GM12878 (cell line): ENCODE results near the gene NBPF3. TPM values are rescaled to one million over a fixed set of nuclear protein-coding genes. Genes with fewer than 3 reads are reported as not detected.

ENCODE experiments used
- CREM ChIP-seq: IDR thresholded peaks from 2 replicates; pipeline ENCODE4 v1.6.1; 2014; ENCODE audit warnings: antibody characterized with exemption, low read depth
- ELK1 ChIP-seq: IDR thresholded peaks from 2 replicates; pipeline ENCODE4 v1.6.1; 2012; ENCODE audit warnings: low read depth, low read length, improper control_type of control experiment
- ETV6 ChIP-seq, 2 experiments: fragments of 450-650 bp in 1 of 2; IDR thresholded peaks in 1 of 2; conservative IDR thresholded peaks in 1 of 2; 2 replicates each; pipeline ENCODE4 v1.6.1; 2014; ENCODE audit warnings: antibody characterized with exemption in 1 of 2, borderline replicate concordance in 1 of 2, low read depth in 1 of 2, mild to moderate bottlenecking in 1 of 2, moderate library complexity in 1 of 2
- MEF2B ChIP-seq: fragments of 450-650 bp; IDR thresholded peaks from 2 replicates; pipeline ENCODE4 v1.6.1; 2018; ENCODE audit warnings: mild to moderate bottlenecking, moderate library complexity; ENCODE audit not compliant: partially characterized antibody, poor library complexity, severe bottlenecking
- NFYB ChIP-seq: IDR thresholded peaks from 2 replicates; pipeline ENCODE4 v1.6.1; 2011; ENCODE audit warnings: low read depth, mild to moderate bottlenecking, low read length, improper control_type of control experiment, moderate library complexity; ENCODE audit not compliant: insufficient read depth
- NR2F1 ChIP-seq: fragments of 450-650 bp; conservative IDR thresholded peaks from 2 replicates; pipeline ENCODE4 v1.6.1; 2017; ENCODE audit warnings: mild to moderate bottlenecking
- NRF1 ChIP-seq: conservative IDR thresholded peaks from 2 replicates; pipeline ENCODE4 v1.6.1; 2011; ENCODE audit warnings: mild to moderate bottlenecking, low read depth, low read length, improper control_type of control experiment
- PAX8 ChIP-seq: fragments of 450-650 bp; IDR thresholded peaks from 2 replicates; pipeline ENCODE4 v1.6.1; 2017; ENCODE audit warnings: mild to moderate bottlenecking, moderate library complexity
- PML ChIP-seq: IDR thresholded peaks from 2 replicates; pipeline ENCODE4 v1.6.1; 2012; ENCODE audit warnings: low read length, inconsistent platforms
- RELA ChIP-seq: fragments of 450-650 bp; IDR thresholded peaks from 2 replicates; pipeline ENCODE4 v1.8.0; 2014; ENCODE audit warnings: borderline replicate concordance; ENCODE audit not compliant: partially characterized antibody
- TCF3 ChIP-seq: IDR thresholded peaks from 2 replicates; pipeline ENCODE4 v1.6.1; 2012; ENCODE audit warnings: low read depth, mild to moderate bottlenecking, low read length, borderline replicate concordance; ENCODE audit not compliant: insufficient read depth
- WRNIP1 ChIP-seq: IDR thresholded peaks from 2 replicates; pipeline ENCODE4 v1.6.1; 2011; ENCODE audit warnings: low read depth, low read length, improper control_type of control experiment, borderline replicate concordance
- YBX1 ChIP-seq: fragments of 450-650 bp; IDR thresholded peaks from 2 replicates; pipeline ENCODE4 v1.6.1; 2016; ENCODE audit warnings: antibody characterized with exemption
- polyA plus RNA-seq, 11 experiments: library from polyadenylated mRNA; depleted of rRNA in 4 of 11; unstranded in 6 of 11; stranded (reverse) in 5 of 11; fragments of >200 nt; fragmentation: Nextera tagmentation in 4 of 11; fragmentation: Illumina TruSeq in 1 of 11; extraction: Ambion mirVana in 4 of 11; extraction: Trizol in 1 of 11; gene quantifications; 1 replicate in 1 of 11; 2 replicates in 10 of 11; pipeline versions ENCODE4 v1.2.1 to v1.2.3, GENCODE V29; 2011 to 2016; ENCODE audit warnings: inconsistent platforms in 2 of 11, missing spikeins in 2 of 11, low read depth in 1 of 11
- total RNA-seq, 4 experiments: library from RNA; depleted of rRNA in 3 of 4; stranded (reverse); fragments of >200 nt in 3 of 4; fragmentation: Illumina TruSeq in 1 of 4; extraction: Trizol in 1 of 4; gene quantifications; 2 replicates each; pipeline versions ENCODE4 v1.2.1 to v1.2.3, GENCODE V29; 2013 to 2021
- TF ChIP-seq, protein P1 (sequence below): fragments of 450-650 bp; IDR thresholded peaks from 2 replicates; pipeline ENCODE4 v1.6.1; 2017; ENCODE audit warnings: antibody characterized with exemption, mild to moderate bottlenecking, moderate library complexity
- TF ChIP-seq, protein P2 (sequence below): IDR thresholded peaks from 2 replicates; pipeline ENCODE4 v1.6.1; 2012; ENCODE audit warnings: mild to moderate bottlenecking, low read depth, low read length
- TF ChIP-seq, protein P3 (sequence below): IDR thresholded peaks from 2 replicates; pipeline ENCODE4 v1.6.1; 2011; ENCODE audit warnings: borderline replicate concordance, low read depth, mild to moderate bottlenecking, moderate library complexity, low read length; ENCODE audit not compliant: insufficient read depth, poor library complexity, severe bottlenecking

NBPF3 gene
- total and polyA plus RNA-seq, 10 of the 15 experiments (the other 5 are each of a cell fraction or from before 2014, with no cell fraction given): 0.56 to 4.4 (median 2.7) TPM

GRCh38 chr1:21439721-21440629 is at the start of gene NBPF3 (continued):
- TF ChIP-seq ELK1 (no peak), YBX1 (no peak), CREM (0 out of 2 replicates have a peak, but pooled peaks have one; percentile 5), NRF1 (peak; percentile 83), TCF3 (no peak), NR2F1 (no peak), MEF2B (no peak), PAX8 (no peak), RELA (no peak), ETV6 (conservative IDR thresholded peaks at IDR 0.05 in 1 of 2, IDR thresholded peaks at IDR 0.05 in 1 of 2; ENCODE audit: borderline replicate concordance in 1 of 2, low read depth in 1 of 2) (no peak), WRNIP1 (no peak), NFYB (peak; percentile 52; the same call in 1 of the 2 replicates), PML (no peak)
- TF ChIP-seq, protein P1, sequence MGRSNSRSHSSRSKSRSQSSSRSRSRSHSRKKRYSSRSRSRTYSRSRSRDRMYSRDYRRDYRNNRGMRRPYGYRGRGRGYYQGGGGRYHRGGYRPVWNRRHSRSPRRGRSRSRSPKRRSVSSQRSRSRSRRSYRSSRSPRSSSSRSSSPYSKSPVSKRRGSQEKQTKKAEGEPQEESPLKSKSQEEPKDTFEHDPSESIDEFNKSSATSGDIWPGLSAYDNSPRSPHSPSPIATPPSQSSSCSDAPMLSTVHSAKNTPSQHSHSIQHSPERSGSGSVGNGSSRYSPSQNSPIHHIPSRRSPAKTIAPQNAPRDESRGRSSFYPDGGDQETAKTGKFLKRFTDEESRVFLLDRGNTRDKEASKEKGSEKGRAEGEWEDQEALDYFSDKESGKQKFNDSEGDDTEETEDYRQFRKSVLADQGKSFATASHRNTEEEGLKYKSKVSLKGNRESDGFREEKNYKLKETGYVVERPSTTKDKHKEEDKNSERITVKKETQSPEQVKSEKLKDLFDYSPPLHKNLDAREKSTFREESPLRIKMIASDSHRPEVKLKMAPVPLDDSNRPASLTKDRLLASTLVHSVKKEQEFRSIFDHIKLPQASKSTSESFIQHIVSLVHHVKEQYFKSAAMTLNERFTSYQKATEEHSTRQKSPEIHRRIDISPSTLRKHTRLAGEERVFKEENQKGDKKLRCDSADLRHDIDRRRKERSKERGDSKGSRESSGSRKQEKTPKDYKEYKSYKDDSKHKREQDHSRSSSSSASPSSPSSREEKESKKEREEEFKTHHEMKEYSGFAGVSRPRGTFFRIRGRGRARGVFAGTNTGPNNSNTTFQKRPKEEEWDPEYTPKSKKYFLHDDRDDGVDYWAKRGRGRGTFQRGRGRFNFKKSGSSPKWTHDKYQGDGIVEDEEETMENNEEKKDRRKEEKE: no peak
- TF ChIP-seq, protein P2, sequence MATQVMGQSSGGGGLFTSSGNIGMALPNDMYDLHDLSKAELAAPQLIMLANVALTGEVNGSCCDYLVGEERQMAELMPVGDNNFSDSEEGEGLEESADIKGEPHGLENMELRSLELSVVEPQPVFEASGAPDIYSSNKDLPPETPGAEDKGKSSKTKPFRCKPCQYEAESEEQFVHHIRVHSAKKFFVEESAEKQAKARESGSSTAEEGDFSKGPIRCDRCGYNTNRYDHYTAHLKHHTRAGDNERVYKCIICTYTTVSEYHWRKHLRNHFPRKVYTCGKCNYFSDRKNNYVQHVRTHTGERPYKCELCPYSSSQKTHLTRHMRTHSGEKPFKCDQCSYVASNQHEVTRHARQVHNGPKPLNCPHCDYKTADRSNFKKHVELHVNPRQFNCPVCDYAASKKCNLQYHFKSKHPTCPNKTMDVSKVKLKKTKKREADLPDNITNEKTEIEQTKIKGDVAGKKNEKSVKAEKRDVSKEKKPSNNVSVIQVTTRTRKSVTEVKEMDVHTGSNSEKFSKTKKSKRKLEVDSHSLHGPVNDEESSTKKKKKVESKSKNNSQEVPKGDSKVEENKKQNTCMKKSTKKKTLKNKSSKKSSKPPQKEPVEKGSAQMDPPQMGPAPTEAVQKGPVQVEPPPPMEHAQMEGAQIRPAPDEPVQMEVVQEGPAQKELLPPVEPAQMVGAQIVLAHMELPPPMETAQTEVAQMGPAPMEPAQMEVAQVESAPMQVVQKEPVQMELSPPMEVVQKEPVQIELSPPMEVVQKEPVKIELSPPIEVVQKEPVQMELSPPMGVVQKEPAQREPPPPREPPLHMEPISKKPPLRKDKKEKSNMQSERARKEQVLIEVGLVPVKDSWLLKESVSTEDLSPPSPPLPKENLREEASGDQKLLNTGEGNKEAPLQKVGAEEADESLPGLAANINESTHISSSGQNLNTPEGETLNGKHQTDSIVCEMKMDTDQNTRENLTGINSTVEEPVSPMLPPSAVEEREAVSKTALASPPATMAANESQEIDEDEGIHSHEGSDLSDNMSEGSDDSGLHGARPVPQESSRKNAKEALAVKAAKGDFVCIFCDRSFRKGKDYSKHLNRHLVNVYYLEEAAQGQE: no peak
- TF ChIP-seq, protein P3, sequence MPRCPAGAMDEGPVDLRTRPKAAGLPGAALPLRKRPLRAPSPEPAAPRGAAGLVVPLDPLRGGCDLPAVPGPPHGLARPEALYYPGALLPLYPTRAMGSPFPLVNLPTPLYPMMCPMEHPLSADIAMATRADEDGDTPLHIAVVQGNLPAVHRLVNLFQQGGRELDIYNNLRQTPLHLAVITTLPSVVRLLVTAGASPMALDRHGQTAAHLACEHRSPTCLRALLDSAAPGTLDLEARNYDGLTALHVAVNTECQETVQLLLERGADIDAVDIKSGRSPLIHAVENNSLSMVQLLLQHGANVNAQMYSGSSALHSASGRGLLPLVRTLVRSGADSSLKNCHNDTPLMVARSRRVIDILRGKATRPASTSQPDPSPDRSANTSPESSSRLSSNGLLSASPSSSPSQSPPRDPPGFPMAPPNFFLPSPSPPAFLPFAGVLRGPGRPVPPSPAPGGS: no peak
